Activated T-helper 17 cell treated with anti-CD3 and anti-CD28 coated beads, Interleukin-2, amount 50 U/mL, for 72 hours (primary cell): ENCODE measurements around the gene MUC4. TPM values are rescaled to one million over a fixed set of nuclear protein-coding genes. Genes with fewer than 3 reads are reported as not detected.
A peak's percentile ranks its signal among the peaks of the same experiment; 100 is the strongest.

ENCODE experiments used
- ATAC-seq: fragments of 150-1000 bp; cut with Tn5 transposase; replicated peaks from 2 replicates; pipeline ENCODE4 v1.10.0; 2021; ENCODE audit warnings: mild to moderate bottlenecking, moderate library complexity
- H3K27ac Mint-ChIP-seq: one replicate; pipeline ENCODE4 v1.8.0; 2022; ENCODE audit warnings: mixed read lengths
- H3K27me3 Mint-ChIP-seq: one replicate; pipeline ENCODE4 v1.8.0; 2022; ENCODE audit warnings: mixed read lengths
- H3K36me3 Mint-ChIP-seq: one replicate; pipeline ENCODE4 v1.8.0; 2022; ENCODE audit warnings: low read depth, mild to moderate bottlenecking, mixed read lengths
- H3K4me1 Mint-ChIP-seq: one replicate; pipeline ENCODE4 v1.8.0; 2022; ENCODE audit warnings: mixed read lengths
- H3K4me3 Mint-ChIP-seq: one replicate; pipeline ENCODE4 v1.8.0; 2022; ENCODE audit warnings: mild to moderate bottlenecking, mixed read lengths
- H3K9me3 Mint-ChIP-seq: one replicate; pipeline ENCODE4 v1.8.0; 2022; ENCODE audit warnings: mixed read lengths
- total RNA-seq, 2 donors: library from RNA; stranded (reverse); gene quantifications; one replicate each; pipeline ENCODE4 v1.2.3, GENCODE V29; 2022

MUC4 gene
- total RNA-seq, 2 donors from 2014 or later, result 2.4 to 3.1 TPM

GRCh38 chr3:195698647-195699387, 112.9 kb downstream of the MUC4 start:
- ATAC-seq, result no peak
- Mint-ChIP-seq H3K4me1 (peaks cover 4% of the 10 kb centered on the region), H3K9me3 (no peaks in the 10 kb centered on the region), H3K27me3 (no peaks in the 10 kb centered on the region), H3K27ac (peak overlapping the region; percentile 6), H3K36me3 (peaks cover 27% of the 10 kb centered on the region), H3K4me3 (no peak overlapping the region)

DNA sequence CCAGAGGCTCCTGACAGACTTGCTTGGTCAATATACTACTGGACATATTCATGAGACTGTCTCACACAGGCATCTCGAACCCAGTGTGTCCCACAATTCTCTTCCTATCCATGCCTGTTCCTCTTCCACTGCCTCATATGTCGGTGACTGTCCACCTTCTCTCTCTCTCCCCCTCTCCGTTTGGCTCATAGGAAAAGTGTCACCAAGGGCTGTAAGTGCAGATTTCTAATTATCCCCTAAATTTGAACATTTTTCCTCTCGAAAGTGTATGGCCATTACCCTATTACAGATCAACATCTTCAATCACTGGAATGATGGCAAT, 113.4 kb downstream of the MUC4 start:
- peaks cover 4% of the 10 kb centered on the region for H3K4me1 Mint-ChIP-seq
- H3K36me3 Mint-ChIP-seq, result peaks cover 32% of the 10 kb centered on the region
- no peak overlapping the region for H3K4me3 Mint-ChIP-seq
- no peaks in the 10 kb centered on the region for H3K9me3 Mint-ChIP-seq
- H3K27me3 Mint-ChIP-seq, result no peaks in the 10 kb centered on the region
- no peak for ATAC-seq
- H3K27ac Mint-ChIP-seq, result peak overlapping the region; percentile 6

- no peak for ATAC-seq
- H3K36me3 Mint-ChIP-seq, result peaks cover 37% of the 10 kb centered on the region
- peak overlapping the region; percentile 6 for H3K27ac Mint-ChIP-seq
- no peaks in the 10 kb centered on the region for H3K27me3 Mint-ChIP-seq
- H3K4me3 Mint-ChIP-seq, result no peak overlapping the region
- H3K4me1 Mint-ChIP-seq, result peaks cover 7% of the 10 kb centered on the region
- no peaks in the 10 kb centered on the region for H3K9me3 Mint-ChIP-seq
Observed at GRCh38 chr3:195697582-195698324, 114.0 kb downstream of the MUC4 start.

Other genes with a start within 250 kb of the MUC4 start
- gene APOD, start 228.0 kb downstream of the MUC4 start, total RNA-seq, result 1 to 10 TPM in 1 of 2 donors, not detected in 1; 4.2 TPM
- 10 to 100 TPM in 1 of 2 donors, 1 to 10 TPM in 1; 3.8 to 14.4 TPM for gene MUC20, start 91.0 kb downstream of the MUC4 start, total RNA-seq
- gene TNK2, start 96.6 kb upstream of the MUC4 start, total RNA-seq, result 10 to 100 TPM; 56.5 to 67.7 TPM